HG02840 (cell line): Measurements from ENCODE around the gene HIGD2A.

ENCODE experiments used
- ATAC-seq: cut with Tn5 transposase; IDR thresholded peaks from one replicate; pipeline ENCODE4 v1.9.1; 2021; ENCODE audit warnings: mild to moderate bottlenecking, moderate library complexity, moderate number of reproducible peaks; ENCODE audit not compliant: unreplicated experiment, low FRiP score

HIGD2A gene, protein sequence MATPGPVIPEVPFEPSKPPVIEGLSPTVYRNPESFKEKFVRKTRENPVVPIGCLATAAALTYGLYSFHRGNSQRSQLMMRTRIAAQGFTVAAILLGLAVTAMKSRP

DNA sequence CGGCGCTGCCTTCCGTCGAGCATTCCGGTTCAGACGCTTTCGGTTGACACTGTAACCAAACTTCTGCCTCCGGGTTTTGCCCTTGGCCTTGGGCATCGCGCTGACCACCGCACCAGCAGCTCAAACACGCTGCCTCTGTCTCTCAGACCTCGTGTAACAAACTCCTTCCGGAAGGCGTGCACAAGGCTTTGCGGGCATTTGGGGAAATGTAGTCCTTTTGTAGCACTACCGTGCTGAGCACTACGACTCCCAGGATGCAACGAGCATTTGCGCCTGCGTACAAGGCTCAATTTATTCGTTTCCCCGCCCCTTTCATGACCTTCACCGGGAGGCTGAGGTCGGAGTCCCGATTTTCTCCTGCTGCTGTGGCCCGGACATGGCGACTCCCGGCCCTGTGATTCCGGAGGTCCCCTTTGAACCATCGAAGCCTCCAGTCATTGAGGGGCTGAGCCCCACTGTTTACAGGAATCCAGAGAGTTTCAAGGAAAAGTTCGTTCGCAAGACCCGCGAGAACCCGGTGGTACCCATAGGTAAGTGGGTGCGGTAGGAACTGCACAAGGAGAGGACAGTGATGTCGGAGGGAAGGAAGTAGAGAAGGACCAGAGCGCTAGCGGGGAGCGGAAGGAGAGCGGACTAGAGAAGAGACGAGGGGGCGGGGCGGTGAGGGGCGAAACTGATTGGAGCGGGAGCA is at the start of gene HIGD2A, which contains the start of gene NOP16:
TSS of gene HIGD2A (plus strand) at position 308 of the 691 bp plus-strand sequence. CDS start at position 377, 69 bp downstream.
TSS of gene NOP16 (minus strand) at position 155 of the 691 bp plus-strand sequence. CDS start at position 96, 59 bp downstream.
- peak; percentile 87 for ATAC-seq

- no peak for ATAC-seq
These were observed 49.2 kb upstream of the HIGD2A start for GRCh38 chr5:176339304-176339703.

GRCh38 chr5:176341325-176342157 is 47.0 kb upstream of the HIGD2A start:
- no peak for ATAC-seq

- no peak for ATAC-seq
These were observed 46.4 kb upstream of the HIGD2A start for GRCh38 chr5:176342158-176342483.

- no peak for ATAC-seq
These were observed 45.6 kb upstream of the HIGD2A start for GRCh38 chr5:176342766-176343458.

GRCh38 chr5:176350416-176350815 is 38.1 kb upstream of the HIGD2A start:
- ATAC-seq, result no peak

DNA sequence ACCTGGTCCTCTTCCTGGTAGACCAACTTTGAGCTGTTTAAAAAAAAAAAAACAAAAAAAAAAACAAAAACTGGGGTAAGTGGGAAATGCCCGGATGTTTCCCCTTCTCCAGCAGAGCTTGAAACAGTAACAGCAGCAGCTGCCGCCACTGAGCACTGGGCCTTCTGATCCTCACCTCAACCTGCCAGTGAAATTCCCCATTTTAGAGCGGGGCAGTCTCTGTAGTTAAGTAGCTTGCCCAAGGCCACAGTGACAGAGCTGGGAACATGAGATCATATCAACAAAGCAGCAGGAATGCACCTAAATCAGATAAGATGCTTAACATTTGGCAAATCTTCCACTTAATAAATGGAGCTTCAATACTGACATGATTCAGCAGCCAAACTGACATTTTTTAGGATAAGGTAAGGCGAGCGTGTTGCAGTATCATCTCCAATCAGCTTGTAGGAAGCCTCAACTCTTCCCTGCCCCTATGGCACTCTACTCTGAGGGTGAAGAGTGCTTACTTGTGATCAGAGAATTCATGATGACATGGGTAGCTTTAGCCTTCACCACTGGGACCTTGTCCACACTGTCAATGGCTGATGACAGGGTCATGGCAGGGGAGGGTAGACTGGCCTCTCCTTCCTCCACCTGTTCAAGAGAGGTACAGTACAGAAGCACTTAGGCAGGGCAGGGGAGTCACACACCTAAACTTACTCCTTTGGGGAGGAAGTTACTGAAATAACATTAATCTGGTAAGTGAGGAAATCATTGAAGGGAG is 36.3 kb upstream of the HIGD2A start:
- ATAC-seq, result no peak

- no peak for ATAC-seq
These were observed 35.0 kb upstream of the HIGD2A start for GRCh38 chr5:176353533-176353932.

DNA sequence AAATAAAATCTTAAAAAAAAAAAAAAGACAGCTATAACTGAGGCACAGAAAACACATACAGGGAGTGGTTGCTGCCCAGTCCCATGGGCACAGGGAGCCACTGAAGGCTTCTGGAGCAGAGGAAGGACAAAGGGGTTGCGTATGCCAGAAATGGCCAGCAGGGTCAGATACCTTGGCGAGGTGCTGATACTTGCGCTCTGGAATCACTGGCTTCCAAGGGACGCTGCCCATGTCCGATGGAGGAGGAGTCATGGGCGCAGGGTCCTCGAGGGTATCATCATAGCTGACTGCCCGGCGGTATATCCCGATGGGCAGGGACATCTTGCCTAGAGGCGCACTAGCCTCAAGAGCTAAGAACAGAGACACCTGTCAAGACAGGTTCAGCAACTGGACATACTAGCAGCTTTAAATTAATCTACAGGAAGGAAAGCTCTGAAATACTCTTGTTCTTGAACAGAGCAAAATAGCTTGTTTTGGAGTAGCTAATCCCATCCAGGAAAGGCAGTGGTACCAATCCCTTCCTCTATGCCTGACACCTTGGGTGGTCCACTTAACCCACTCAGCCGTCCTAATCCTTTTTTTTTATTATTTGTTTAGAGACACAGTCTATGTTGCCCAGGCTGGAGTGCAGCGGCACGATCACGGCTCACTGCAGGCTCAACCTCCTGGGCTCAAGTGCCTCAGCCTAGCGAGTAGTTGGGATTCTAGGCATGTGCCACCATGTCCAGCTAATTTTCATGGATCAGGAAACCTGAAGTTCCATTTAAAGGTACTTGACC is 33.0 kb upstream of the HIGD2A start:
- ATAC-seq, result no peak

GRCh38 chr5:176356179-176356566 is 32.4 kb upstream of the HIGD2A start:
- ATAC-seq, result no peak

DNA sequence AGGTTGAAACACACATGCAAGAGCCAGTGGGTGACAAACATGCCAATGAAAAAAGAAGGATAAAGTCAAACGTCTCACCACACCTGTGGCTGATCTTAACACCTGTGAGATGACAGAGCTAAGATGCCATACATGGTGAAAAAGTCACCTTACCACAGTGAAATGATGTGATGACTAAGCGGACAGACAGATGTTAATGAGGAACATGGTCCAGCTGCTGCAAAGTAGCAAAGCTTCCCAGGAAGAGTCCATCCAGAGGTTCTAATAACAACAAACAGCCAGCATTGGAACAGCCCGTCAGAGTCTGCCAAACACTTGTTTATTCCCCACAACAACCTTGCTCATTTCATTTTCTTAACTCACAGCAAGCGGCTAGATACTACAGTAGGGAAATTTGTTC is 28.9 kb upstream of the HIGD2A start:
- no peak for ATAC-seq

GRCh38 chr5:176360894-176361436 is 27.6 kb upstream of the HIGD2A start:
- ATAC-seq, result no peak

- peak; percentile 82 for ATAC-seq
These were observed 26.9 kb upstream of the HIGD2A start, which contains the start of gene KIAA1191 for GRCh38 chr5:176361437-176362232. Gene KIAA1191, minus strand, starts transcription at chr5:176361764. Its CDS starts 2,256 bp downstream, at chr5:176359508.

GRCh38 chr5:176362233-176362490 is 26.4 kb upstream of the HIGD2A start:
- ATAC-seq, result peak; percentile 10

DNA sequence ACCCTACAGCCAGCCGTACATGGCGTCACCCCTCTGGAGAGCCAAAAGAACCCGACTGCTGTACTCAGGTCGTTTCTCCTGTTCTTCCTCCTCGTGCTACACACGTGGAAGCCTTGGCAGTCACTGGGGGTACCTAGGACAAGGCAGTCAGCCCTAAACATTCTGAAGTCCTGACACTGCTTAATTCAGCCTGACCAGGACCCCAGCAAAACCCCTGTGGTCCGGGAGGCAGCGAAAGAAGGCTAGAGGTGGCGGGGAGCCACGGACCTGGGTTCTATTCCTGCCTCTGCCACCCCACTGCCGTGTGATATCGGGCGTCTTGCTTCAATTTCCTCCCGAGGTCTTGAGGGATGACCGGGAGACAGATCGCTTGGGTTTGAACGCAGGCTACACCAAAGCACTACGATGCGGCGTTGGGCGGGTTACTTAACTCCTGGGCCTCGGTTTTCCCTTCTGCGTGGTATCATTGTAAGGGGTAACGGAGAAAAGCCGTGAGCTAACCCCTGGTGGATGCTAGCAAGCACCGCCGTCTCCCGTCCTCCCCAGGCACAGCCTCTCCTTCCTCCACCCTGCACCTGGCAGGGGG is 23.7 kb upstream of the HIGD2A start:
- no peak for ATAC-seq

DNA sequence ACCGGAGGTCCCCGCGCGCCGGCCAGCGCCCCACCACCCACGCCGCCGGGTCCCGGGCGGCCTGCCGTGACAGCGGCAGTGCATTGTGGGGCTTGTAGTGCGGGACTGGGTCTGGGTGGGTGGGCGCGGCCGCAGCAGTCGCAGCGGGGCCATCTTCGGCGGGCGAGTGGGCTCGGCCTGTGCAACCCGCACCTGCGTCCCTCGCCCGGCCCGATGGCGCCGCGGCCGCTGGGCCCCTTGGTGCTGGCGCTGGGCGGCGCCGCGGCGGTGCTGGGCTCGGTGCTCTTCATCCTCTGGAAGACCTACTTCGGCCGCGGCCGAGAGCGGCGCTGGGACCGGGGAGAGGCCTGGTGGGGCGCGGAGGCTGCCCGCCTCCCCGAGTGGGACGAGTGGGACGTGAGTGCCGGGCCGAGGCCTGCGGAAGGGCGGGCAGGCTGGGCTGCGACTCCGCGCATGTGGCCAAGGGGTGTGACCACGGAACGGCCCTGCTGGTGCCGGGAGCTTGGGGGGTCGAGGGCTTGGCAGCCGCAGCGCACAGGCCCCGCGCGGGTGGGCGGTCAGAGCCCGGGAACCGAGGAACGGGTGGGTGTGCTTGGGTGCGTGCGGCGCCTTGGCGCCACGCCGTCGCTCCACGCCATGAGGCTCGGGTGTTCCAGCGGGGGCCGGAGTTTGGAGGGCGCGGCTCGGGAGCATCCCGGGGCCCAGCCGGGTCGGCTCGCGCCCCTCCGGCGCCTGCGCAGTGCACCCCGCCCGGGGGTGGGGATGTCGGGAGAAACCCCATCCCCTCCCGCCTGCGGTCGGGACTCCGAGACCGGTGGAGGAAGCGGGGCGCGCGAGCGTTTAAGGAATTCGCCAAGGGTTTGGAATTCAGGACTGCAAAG is 23.0 kb upstream of the HIGD2A start, which contains the start of gene ARL10:
TSS of gene ARL10 (plus strand) at position 137 of the 881 bp plus-strand sequence. CDS start at position 214, 77 bp downstream.
- ATAC-seq, result peak; percentile 48
